Testis (tissue), 3 donors: ENCODE results near the gene CDH4. TPM values are rescaled to one million over a fixed set of nuclear protein-coding genes. Genes with fewer than 3 reads are reported as not detected.
"Not testable (repeated sequence)": the region's sequence is repeated elsewhere in the genome, so short reads cannot be mapped to it uniquely, and the experiment has no call there.

Experiments
- DNase-seq: peaks from one replicate; pipeline ENCODE4 v3.0.0-alpha.2; 2019
- H3K27ac ChIP-seq, 2 donors: fragments of 200-600 bp; sonication (generic); one replicate each; pipeline ENCODE4 v1.5.1; 2019
- H3K27me3 ChIP-seq: fragments of 200-600 bp; sonication (generic); one replicate; pipeline ENCODE4 v1.5.1; 2019
- H3K36me3 ChIP-seq: fragments of 200-600 bp; sonication (generic); one replicate; pipeline ENCODE4 v1.5.1; 2017; ENCODE audit warnings: low read depth; ENCODE audit errors: missing control alignments
- H3K4me1 ChIP-seq: fragments of 200-600 bp; sonication (generic); one replicate; pipeline ENCODE4 v1.5.1; 2019
- H3K4me3 ChIP-seq, 2 donors: fragments of 200-600 bp; sonication (generic); one replicate each; pipeline ENCODE4 v1.5.1; 2017 to 2019
- H3K9me3 ChIP-seq: fragments of 200-600 bp; sonication (generic); one replicate; pipeline ENCODE4 v1.5.1; 2017
- CTCF ChIP-seq, 3 experiments: fragments of 450-650 bp in 2 of 3; fragments of 200-600 bp in 1 of 3; sonication (generic) in 1 of 3; IDR thresholded peaks; one replicate each; pipeline ENCODE4 v1.5.1; 2016 to 2019; ENCODE audit warnings: antibody characterized with exemption in 3 of 3, mild to moderate bottlenecking in 2 of 3, moderate library complexity in 1 of 3
- POLR2A ChIP-seq: fragments of 450-650 bp; IDR thresholded peaks from one replicate; pipeline ENCODE4 v1.6.1; 2017; ENCODE audit warnings: antibody characterized with exemption, mild to moderate bottlenecking, moderate library complexity
- WGBS, 2 donors: methylation state at CpG; one replicate each; pipeline ENCODE4 v1.1.5; 2018; 5-methylcytosine and 5-hydroxymethylcytosine counted together
- intact Hi-C: fragments of 100-400 bp; cut with DNase I; formaldehyde crosslinking; loops from one replicate; pipeline ENCODE4 v1.15.1; 2023; ENCODE audit warnings: low total_unique reads
- polyA plus RNA-seq: library from polyadenylated mRNA; stranded (reverse); fragments of 350-450 nt; fragmentation: Illumina TruSeq; extraction: RNeasy Lipid Tissue Mini Kit (QIAGEN cat#74804); gene quantifications from one replicate; pipeline ENCODE4 v1.2.3, GENCODE V29; 2014; ENCODE audit warnings: low read depth, low replicate concordance; ENCODE audit not compliant: insufficient read depth
- total RNA-seq, 2 donors: library from RNA; depleted of rRNA; stranded (reverse); fragments of >200 nt; gene quantifications; one replicate each; pipeline ENCODE4 v1.2.3, GENCODE V29; 2016

The CDH4 gene
- total and polyA plus RNA-seq, 3 donors from 2014 or later = 1.4 to 3.3 (median 1.9) TPM

GRCh38 chr20:61970357-61970756 is 718.3 kb downstream of the CDH4 start:
- Histone ChIP-seq H3K27ac (no peak overlapping the region), H3K4me3 (no peak overlapping the region), H3K27me3 (no peaks in the 10 kb centered on the region), H3K4me1 (no peaks in the 10 kb centered on the region), H3K36me3 (no peaks in the 10 kb centered on the region), H3K9me3 (no peaks in the 10 kb centered on the region)
- TF ChIP-seq CTCF (IDR thresholded peaks at IDR 0.05) (no peak), POLR2A (no peak)
- no peak for DNase-seq
- WGBS, 2 donors = 94 to 95% methylated on average over 14 of the region's 14 CpGs
- intact Hi-C loops = no loop called here

DNA sequence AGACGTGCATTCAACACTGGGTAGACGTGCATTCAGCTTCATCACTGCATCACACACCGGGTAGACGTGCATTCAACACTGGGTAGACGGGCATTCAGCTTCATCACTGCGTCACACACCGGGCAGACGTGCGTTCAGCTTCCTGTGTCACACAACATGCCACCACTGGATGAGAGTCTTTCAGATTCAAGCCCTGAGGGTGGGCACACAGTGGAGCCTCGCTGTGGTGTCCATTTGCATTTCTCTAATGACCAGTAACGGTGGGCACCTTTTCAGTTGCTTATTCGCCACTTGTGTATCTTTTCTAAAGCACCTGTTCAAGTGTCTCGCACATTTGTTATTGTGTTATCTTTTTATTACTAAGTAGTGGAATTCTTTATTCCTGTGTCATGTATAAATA is 719.5 kb downstream of the CDH4 start:
- H3K4me1 ChIP-seq, H3K27me3 ChIP-seq, H3K27ac ChIP-seq, H3K4me3 ChIP-seq, intact Hi-C loops, H3K36me3 ChIP-seq, H3K9me3 ChIP-seq, DNase-seq: not testable (repeated sequence)
- WGBS, 2 donors = 91 to 92% methylated on average over 9 to 13 of the region's 13 CpGs

- no peak overlapping the region for H3K27ac ChIP-seq
- H3K4me3 ChIP-seq = no peak overlapping the region
- no peaks in the 10 kb centered on the region for H3K9me3 ChIP-seq
- no peaks in the 10 kb centered on the region for H3K36me3 ChIP-seq
- DNase-seq = no peak
- no peaks in the 10 kb centered on the region for H3K4me1 ChIP-seq
- WGBS, 2 donors = 92 to 93% methylated on average over 23 to 27 of the region's 27 CpGs
- TF ChIP-seq CTCF (IDR thresholded peaks at IDR 0.05) (no peak), POLR2A (no peak)
- intact Hi-C loops = no loop called here
- H3K27me3 ChIP-seq = no peaks in the 10 kb centered on the region
Observed at GRCh38 chr20:61972636-61973508, 720.8 kb downstream of the CDH4 start.

DNA sequence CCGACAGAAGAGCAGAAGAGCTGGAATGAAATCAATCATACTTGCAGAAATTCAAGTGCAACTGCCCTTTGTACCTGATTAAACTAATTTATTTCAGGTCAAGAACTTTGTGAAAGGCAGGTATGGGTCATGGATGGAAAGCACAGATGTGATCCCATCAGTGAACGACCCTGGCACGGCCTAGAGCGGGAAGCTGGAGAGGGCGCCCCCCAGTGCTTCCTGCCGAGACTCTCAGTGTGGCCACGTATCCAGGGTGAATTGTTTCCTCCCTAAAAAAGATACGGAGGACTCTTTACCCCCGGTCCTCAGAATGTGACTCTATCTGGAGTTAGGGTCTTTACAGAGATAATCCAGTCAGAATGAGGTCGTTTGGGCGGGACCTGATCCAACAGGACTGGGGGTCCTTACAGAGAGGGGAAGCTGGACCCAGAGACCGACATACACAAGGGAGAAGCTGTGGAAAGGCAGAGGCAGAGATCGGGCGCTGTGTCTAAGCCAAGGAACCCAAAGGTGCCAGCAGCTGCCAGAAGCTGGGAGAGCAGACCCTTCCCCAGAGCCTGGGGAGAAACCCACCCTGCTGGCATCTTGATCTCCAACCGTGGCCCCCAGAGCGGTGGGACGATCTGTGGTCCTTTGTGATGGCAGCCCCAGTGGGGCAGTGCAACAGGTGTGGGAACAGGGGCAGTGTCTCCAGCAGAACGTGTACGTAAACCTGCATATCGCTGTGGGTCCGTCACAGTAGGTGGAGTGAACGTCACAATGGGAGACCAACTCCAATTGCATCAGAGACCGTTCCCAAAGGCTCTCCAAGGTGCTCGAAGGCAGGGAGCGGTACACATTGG is 721.7 kb downstream of the CDH4 start:
- no peaks in the 10 kb centered on the region for H3K4me1 ChIP-seq
- no peaks in the 10 kb centered on the region for H3K27me3 ChIP-seq
- TF ChIP-seq CTCF (IDR thresholded peaks at IDR 0.05) (no peak), POLR2A (no peak)
- no peaks in the 10 kb centered on the region for H3K9me3 ChIP-seq
- no peak for DNase-seq
- intact Hi-C loops = no loop called here
- 91 to 94% methylated on average over 23 to 25 of the region's 25 CpGs for WGBS, 2 donors
- H3K27ac ChIP-seq = no peak overlapping the region
- H3K4me3 ChIP-seq = no peak overlapping the region
- no peaks in the 10 kb centered on the region for H3K36me3 ChIP-seq

GRCh38 chr20:61974357-61974665 is 722.2 kb downstream of the CDH4 start:
- no peaks in the 10 kb centered on the region for H3K9me3 ChIP-seq
- H3K4me3 ChIP-seq = no peak overlapping the region
- TF ChIP-seq CTCF (IDR thresholded peaks at IDR 0.05) (no peak), POLR2A (no peak)
- no peaks in the 10 kb centered on the region for H3K4me1 ChIP-seq
- intact Hi-C loops = no loop called here
- no peaks in the 10 kb centered on the region for H3K36me3 ChIP-seq
- no peak overlapping the region for H3K27ac ChIP-seq
- WGBS, 2 donors = 85 to 96% methylated on average over 14 of the region's 14 CpGs
- no peak for DNase-seq
- H3K27me3 ChIP-seq = no peaks in the 10 kb centered on the region
